Stomach (tissue), 9 donors: ENCODE results near the gene SMIM38. TPM values are rescaled to one million over a fixed set of nuclear protein-coding genes. Genes with fewer than 3 reads are reported as not detected.

Source experiments
- DNase-seq, 2 donors: peaks; one replicate each; pipeline versions ENCODE4 v3.0.0 to v3.0.0-alpha.2; 2013 to 2019
- H3K27ac ChIP-seq, 5 donors: fragments of 200-600 bp in 4 of 5; sonication (generic) in 4 of 5; one replicate each; pipeline ENCODE4 v1.5.1; 2013 to 2019; ENCODE audit warnings: mild to moderate bottlenecking in 1 of 5, moderate library complexity in 1 of 5
- H3K27me3 ChIP-seq, 3 donors: fragments of 200-600 bp; sonication (generic); one replicate each; pipeline ENCODE4 v1.5.1; 2017 to 2019; ENCODE audit warnings: mixed run types in 1 of 3
- H3K36me3 ChIP-seq, 4 donors: fragments of 200-600 bp; sonication (generic); 1 replicate in 3 of 4; 2 replicates in 1 of 4; pipeline ENCODE4 v1.5.1; 2016 to 2019
- H3K4me1 ChIP-seq, 4 donors: fragments of 200-600 bp; sonication (generic); one replicate each; pipeline ENCODE4 v1.5.1; 2016 to 2019
- H3K4me3 ChIP-seq, 4 donors: fragments of 200-600 bp; sonication (generic) in 3 of 4; one replicate each; pipeline ENCODE4 v1.5.1; 2016 to 2019; ENCODE audit warnings: mild to moderate bottlenecking in 1 of 4
- H3K9me3 ChIP-seq, 4 donors: fragments of 200-600 bp; sonication (generic); one replicate each; pipeline ENCODE4 v1.5.1; 2016 to 2019
- EP300 ChIP-seq: sonication (generic); formaldehyde crosslinking; IDR thresholded peaks from one replicate; pipeline ENCODE4 v1.6.1; 2017; ENCODE audit warnings: antibody characterized with exemption
- POLR2A ChIP-seq, 4 donors: fragments of 450-650 bp; IDR thresholded peaks; one replicate each; pipeline ENCODE4 v1.6.1; 2016; ENCODE audit warnings: antibody characterized with exemption in 4 of 4, control low read depth in 2 of 4, mild to moderate bottlenecking in 1 of 4, moderate library complexity in 1 of 4
- POLR2AphosphoS5 ChIP-seq, 3 donors: sonication (generic); formaldehyde crosslinking; IDR thresholded peaks; one replicate each; pipeline ENCODE4 v1.6.1; 2016; ENCODE audit warnings: antibody characterized with exemption in 3 of 3
- WGBS, 5 donors: extraction: QIAGEN DNeasy Blood & Tissue Kit in 3 of 5; methylation state at CpG; one replicate each; pipeline versions ENCODE4 v1.1.5 to v1.1.7; 2013 to 2018; 5-methylcytosine and 5-hydroxymethylcytosine counted together
- intact Hi-C: fragments of 100-400 bp; cut with DNase I; formaldehyde crosslinking; loops from one replicate; pipeline ENCODE4 v1.15.1; 2023; ENCODE audit warnings: low total_unique reads
- polyA plus RNA-seq, 3 donors: library from polyadenylated mRNA; stranded (reverse); fragments of 200-250 nt; gene quantifications; one replicate each; pipeline ENCODE4 v1.2.3, GENCODE V29; 2013
- total RNA-seq, 5 donors: library from RNA; depleted of rRNA; stranded (reverse); fragments of >200 nt; gene quantifications; one replicate each; pipeline versions ENCODE4 v1.1.0 to v1.2.3, GENCODE V29; 2014 to 2016
- TF ChIP-seq, protein P1 (sequence below), 7 experiments: fragments of 450-650 bp in 4 of 7; fragments of 200-600 bp in 3 of 7; sonication (generic) in 3 of 7; IDR thresholded peaks; one replicate each; pipeline ENCODE4 v1.5.1; 2016 to 2019; ENCODE audit warnings: antibody characterized with exemption in 7 of 7, control low read depth in 2 of 7, mild to moderate bottlenecking in 1 of 7
- donor health status: healthy with polysubstance abuse.
- donor health status: Bipolar disorder and iron deficiency.
- donor health status: healthy.

SMIM38 gene
- total and polyA plus RNA-seq, 8 donors = 1.2 to 31.2 (median 9.3) TPM; not detected in 1

DNA sequence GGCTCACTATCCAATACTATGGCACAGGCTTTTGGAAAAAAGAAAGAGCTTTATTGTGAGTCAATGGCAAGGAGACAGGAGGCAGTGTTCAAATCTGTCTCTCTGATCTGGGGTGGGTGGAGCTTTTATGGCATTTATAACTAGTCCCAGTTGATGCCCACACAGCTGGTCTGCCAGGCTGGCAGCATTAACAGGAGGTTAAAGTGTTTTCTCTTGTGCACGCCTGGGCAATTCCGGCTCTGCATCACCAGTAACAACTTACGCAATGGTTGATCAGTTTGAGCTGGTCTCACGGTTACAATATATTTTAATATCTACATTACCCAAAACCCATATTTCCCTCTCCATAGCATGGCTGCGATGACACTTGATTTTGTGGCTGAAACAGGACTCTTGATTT lies 15.1 kb upstream of the SMIM38 start:
- peaks cover 0 to 6% (median 1%) of the 10 kb centered on the region in 4 donors for H3K4me1 ChIP-seq
- peak in 1 of 2 donors; percentile 13 for DNase-seq
- no peak overlapping the region for H3K4me3 ChIP-seq
- 79 to 95% (median 94%) methylated on average over 5 of the region's 5 CpGs for WGBS, 5 donors
- peaks cover 0 to 25% (median 2%) of the 10 kb centered on the region in 4 donors for H3K36me3 ChIP-seq
- intact Hi-C loops = no loop called here
- TF ChIP-seq POLR2AphosphoS5 (IDR thresholded peaks at IDR 0.05) (no peak), POLR2A (IDR thresholded peaks at IDR 0.05) (no peak), EP300 (no peak)
- TF ChIP-seq, protein P1, sequence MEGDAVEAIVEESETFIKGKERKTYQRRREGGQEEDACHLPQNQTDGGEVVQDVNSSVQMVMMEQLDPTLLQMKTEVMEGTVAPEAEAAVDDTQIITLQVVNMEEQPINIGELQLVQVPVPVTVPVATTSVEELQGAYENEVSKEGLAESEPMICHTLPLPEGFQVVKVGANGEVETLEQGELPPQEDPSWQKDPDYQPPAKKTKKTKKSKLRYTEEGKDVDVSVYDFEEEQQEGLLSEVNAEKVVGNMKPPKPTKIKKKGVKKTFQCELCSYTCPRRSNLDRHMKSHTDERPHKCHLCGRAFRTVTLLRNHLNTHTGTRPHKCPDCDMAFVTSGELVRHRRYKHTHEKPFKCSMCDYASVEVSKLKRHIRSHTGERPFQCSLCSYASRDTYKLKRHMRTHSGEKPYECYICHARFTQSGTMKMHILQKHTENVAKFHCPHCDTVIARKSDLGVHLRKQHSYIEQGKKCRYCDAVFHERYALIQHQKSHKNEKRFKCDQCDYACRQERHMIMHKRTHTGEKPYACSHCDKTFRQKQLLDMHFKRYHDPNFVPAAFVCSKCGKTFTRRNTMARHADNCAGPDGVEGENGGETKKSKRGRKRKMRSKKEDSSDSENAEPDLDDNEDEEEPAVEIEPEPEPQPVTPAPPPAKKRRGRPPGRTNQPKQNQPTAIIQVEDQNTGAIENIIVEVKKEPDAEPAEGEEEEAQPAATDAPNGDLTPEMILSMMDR (IDR thresholded peaks at IDR 0.05) = no peak
- no peaks in the 10 kb centered on the region for H3K27me3 ChIP-seq
- no peak overlapping the region for H3K27ac ChIP-seq
- H3K9me3 ChIP-seq = peaks cover 0 to 3% (median 1%) of the 10 kb centered on the region in 4 donors

- H3K27me3 ChIP-seq = no peaks in the 10 kb centered on the region
- H3K4me1 ChIP-seq = peaks cover 0 to 6% (median 0%) of the 10 kb centered on the region in 4 donors
- H3K36me3 ChIP-seq = peaks cover 0 to 34% (median 2%) of the 10 kb centered on the region in 4 donors
- H3K27ac ChIP-seq = no peak overlapping the region
- TF ChIP-seq POLR2AphosphoS5 (IDR thresholded peaks at IDR 0.05) = no peak
- TF ChIP-seq EP300 = no peak
- no peak for TF ChIP-seq POLR2A (IDR thresholded peaks at IDR 0.05)
- TF ChIP-seq, protein P1 (IDR thresholded peaks at IDR 0.05) = no peak
- H3K9me3 ChIP-seq = peaks cover 0 to 14% (median 12%) of the 10 kb centered on the region in 4 donors
- H3K4me3 ChIP-seq = no peak overlapping the region
- peak in 1 of 2 donors; percentile 17 for DNase-seq
- WGBS, 5 donors = 57 to 68% (median 63%) methylated on average over 8 of the region's 8 CpGs
- intact Hi-C loops = no loop called here
These were observed 14.0 kb upstream of the SMIM38 start for GRCh38 chr11:69141742-69142141.

- Histone ChIP-seq H3K27ac (no peak overlapping the region), H3K9me3 (peaks cover 0 to 19% (median 17%) of the 10 kb centered on the region in 4 donors), H3K27me3 (no peaks in the 10 kb centered on the region), H3K4me3 (no peak overlapping the region), H3K36me3 (peaks cover 0 to 39% (median 2%) of the 10 kb centered on the region in 4 donors), H3K4me1 (peaks cover 0 to 2% (median 0%) of the 10 kb centered on the region in 4 donors)
- intact Hi-C loops = no loop called here
- TF ChIP-seq POLR2AphosphoS5 (IDR thresholded peaks at IDR 0.05) = no peak
- TF ChIP-seq EP300 = no peak
- TF ChIP-seq, protein P1 (IDR thresholded peaks at IDR 0.05) = no peak
- TF ChIP-seq POLR2A (IDR thresholded peaks at IDR 0.05) = no peak
- DNase-seq = peak in 1 of 2 donors; percentile 1
- WGBS, 5 donors = 88 to 99% (median 96%) methylated on average over 2 of the region's 2 CpGs
These were observed 12.8 kb upstream of the SMIM38 start for GRCh38 chr11:69142895-69143294.

GRCh38 chr11:69144316-69145049 lies 11.3 kb upstream of the SMIM38 start:
- no peaks in the 10 kb centered on the region for H3K27me3 ChIP-seq
- H3K4me3 ChIP-seq = no peak overlapping the region
- TF ChIP-seq, protein P1 (IDR thresholded peaks at IDR 0.05) = no peak
- no peak for TF ChIP-seq POLR2AphosphoS5 (IDR thresholded peaks at IDR 0.05)
- TF ChIP-seq EP300 = no peak
- TF ChIP-seq POLR2A (IDR thresholded peaks at IDR 0.05) = no peak
- no peak overlapping the region for H3K27ac ChIP-seq
- H3K4me1 ChIP-seq = no peaks in the 10 kb centered on the region
- intact Hi-C loops = no loop called here
- peaks cover 0 to 19% (median 17%) of the 10 kb centered on the region in 4 donors for H3K9me3 ChIP-seq
- WGBS, 5 donors = 64 to 73% (median 66%) methylated on average over 7 of the region's 7 CpGs
- H3K36me3 ChIP-seq = peaks cover 0 to 36% (median 2%) of the 10 kb centered on the region in 4 donors
- DNase-seq = no peak
